ENCODE measurements around the gene BORCS5.

DNA sequence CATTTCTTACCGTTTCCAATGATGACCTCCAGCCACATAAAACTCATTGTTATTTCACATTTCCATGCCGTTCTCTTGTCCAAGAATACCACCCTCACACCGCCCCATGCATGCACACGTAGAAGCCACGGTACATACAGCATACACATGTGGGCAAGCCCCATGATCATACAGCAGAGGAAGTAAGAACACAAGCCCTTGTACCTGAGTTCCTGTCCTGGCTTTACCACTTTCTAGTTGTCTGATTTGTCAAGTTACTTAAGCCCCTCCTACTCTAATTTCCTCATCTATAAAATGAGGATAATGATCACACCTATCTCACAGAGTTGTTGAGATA, 145.9 kb downstream of the BORCS5 start:
- no peak for TF ChIP-seq SUZ12 (IDR thresholded peaks at IDR 0.05; ENCODE audit: extremely low read depth, insufficient read depth, insufficient read length)
- TF ChIP-seq YY1 (IDR thresholded peaks at IDR 0.05; ENCODE audit: insufficient read depth, insufficient read length) = no peak

All from NT2/D1 (cell line).